ENCODE measurements around the gene STK4. TPM values are rescaled to one million over a fixed set of nuclear protein-coding genes. Genes with fewer than 3 reads are reported as not detected.

Gene STK4
- total RNA-seq, 2 donors from 2014 or later: 26.8 to 32.8 TPM

DNA sequence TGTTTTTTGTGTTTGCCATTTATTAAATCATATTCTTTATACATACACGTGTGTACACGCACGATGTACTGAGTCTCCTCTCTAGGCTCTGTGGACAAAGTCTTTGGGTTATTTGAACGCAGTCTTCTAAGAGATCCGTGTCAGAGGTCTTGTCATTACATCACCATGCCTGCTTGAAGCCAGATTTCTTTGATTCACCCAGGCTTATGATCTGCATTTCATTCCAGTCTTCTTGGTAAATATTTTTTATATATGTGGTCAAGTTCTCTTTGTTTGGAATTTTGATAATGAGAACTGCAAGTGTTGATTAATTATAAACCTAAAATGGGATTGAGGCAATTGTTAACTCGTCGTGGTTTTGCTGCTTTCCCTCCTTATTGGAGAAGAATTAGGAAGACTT, 100.1 kb downstream of the STK4 start:
- ATAC-seq (no peak), DNase-seq (no peak)
- intact Hi-C loops (cut with DNase I, micrococcal nuclease): no loop called here

- ATAC-seq: no peak
- DNase-seq: no peak
- intact Hi-C loops (cut with DNase I, micrococcal nuclease): no loop called here
Measured at GRCh38 chr20:45067087-45067486, 100.8 kb downstream of the STK4 start.

- ATAC-seq (no peak), DNase-seq (no peak)
- intact Hi-C loops (cut with DNase I, micrococcal nuclease): no loop called here
Measured at GRCh38 chr20:45067558-45067957, 101.2 kb downstream of the STK4 start.

- ATAC-seq (no peak), DNase-seq (no peak)
- intact Hi-C loops (cut with DNase I, micrococcal nuclease): no loop called here
Measured at GRCh38 chr20:45069261-45069660, 102.9 kb downstream of the STK4 start.

GRCh38 chr20:45070932-45071632, 104.8 kb downstream of the STK4 start:
- intact Hi-C loops (cut with DNase I, micrococcal nuclease): no loop called here
- no peak for ATAC-seq
- no peak for DNase-seq

GRCh38 chr20:45072066-45072465, 105.8 kb downstream of the STK4 start:
- ATAC-seq: no peak
- no peak for DNase-seq
- intact Hi-C loops (cut with DNase I, micrococcal nuclease): no loop called here

- DNase-seq: no peak
- intact Hi-C loops (cut with DNase I, micrococcal nuclease): no loop called here
- ATAC-seq: no peak
Measured at GRCh38 chr20:45073221-45073620, 106.9 kb downstream of the STK4 start.

GRCh38 chr20:45077559-45077958, 111.2 kb downstream of the STK4 start:
- ATAC-seq (no peak), DNase-seq (no peak)
- intact Hi-C loops (cut with DNase I, micrococcal nuclease): no loop called here

- intact Hi-C loops (cut with DNase I, micrococcal nuclease): no loop called here
- no peak for DNase-seq
- ATAC-seq: no peak
Measured at GRCh38 chr20:45080867-45081624, 114.7 kb downstream of the STK4 start.

GRCh38 chr20:45082468-45082867, 116.2 kb downstream of the STK4 start:
- intact Hi-C loops (cut with DNase I, micrococcal nuclease): no loop called here
- no peak for ATAC-seq

GRCh38 chr20:45083127-45083526, 116.8 kb downstream of the STK4 start:
- ATAC-seq (peak; percentile 72), DNase-seq (no peak)
- intact Hi-C loops (cut with DNase I, micrococcal nuclease): no loop called here

More at GRCh38 chr20:45082468-45082867, 116.2 kb downstream of the STK4 start:
- DNase-seq: no peak

DNA sequence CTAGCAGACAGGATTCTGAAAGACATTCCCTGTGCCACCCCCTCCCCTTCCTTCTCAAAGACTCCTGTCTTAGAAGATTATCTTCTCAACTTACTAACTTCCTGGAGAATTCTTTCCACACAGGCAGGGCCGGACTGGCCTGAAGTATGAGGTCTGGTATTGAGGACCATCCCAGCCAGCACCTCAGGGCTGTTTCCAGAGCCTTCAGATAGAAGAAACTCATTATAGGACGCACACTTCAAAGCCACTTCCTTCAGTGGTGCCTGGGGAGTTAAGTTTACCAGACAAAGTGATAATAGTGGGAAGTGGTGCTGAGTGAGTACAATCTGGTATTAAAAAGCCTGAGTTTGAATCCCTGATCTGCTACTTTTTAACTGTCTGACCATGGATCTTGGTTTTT, 119.0 kb downstream of the STK4 start:
- DNase-seq (no peak), ATAC-seq (no peak)
- intact Hi-C loops (cut with DNase I, micrococcal nuclease): no loop called here

GRCh38 chr20:45085867-45086266, 119.6 kb downstream of the STK4 start:
- ATAC-seq (no peak), DNase-seq (no peak)
- intact Hi-C loops (cut with DNase I, micrococcal nuclease): no loop called here

DNA sequence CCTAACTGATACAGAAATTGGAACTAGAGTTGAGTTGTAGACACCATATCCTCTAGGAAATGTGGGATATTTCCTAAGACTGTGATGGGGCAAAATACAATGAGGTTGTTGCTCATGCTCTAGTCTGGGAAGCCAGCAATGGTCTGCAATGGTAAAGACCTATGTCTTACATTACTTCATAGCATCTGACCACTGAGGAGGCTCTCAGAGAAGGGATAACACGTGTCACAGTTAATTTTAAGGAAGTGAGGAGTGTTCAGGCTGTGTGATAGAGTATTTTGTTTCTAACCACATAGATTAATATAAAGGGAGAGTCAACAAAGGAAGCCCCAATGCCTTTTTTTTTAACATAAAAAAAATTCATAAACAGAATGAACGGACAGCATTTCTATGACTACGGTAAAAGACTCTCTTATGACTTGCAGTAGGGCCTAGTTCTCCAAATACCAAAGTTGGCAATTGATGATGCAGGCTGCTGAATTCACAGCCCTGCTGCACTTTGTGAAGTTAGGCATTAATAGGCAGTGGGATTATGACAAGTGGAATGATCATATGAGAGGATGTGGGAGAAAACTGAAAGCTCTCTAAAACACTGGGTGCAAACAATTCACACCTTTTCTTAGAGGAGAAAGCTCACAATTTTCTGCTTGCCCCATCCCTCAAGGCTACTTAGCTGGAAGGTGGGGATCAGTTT, 120.9 kb downstream of the STK4 start:
- intact Hi-C loops (cut with DNase I, micrococcal nuclease): no loop called here
- no peak for ATAC-seq
- no peak for DNase-seq

DNA sequence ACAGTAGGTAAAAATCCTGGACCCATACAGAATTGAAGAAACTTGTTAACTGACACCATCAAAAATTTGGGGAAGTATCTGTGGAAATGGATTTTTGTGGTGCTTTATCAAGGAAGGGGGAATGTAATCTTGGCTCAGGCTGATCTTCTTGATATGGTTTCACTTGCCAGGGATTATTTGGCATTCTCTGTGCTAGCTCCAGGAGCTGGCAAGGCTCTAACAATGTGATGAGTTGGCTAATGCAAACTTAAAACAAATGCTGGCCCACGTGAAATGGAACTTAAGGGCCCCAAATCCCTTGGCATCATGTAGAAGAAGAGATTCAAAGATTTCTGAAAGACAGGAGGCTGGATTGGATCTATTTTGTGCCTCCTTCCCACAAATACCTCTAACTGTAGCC, 121.5 kb downstream of the STK4 start:
- intact Hi-C loops (cut with DNase I, micrococcal nuclease): no loop called here
- ATAC-seq (no peak), DNase-seq (no peak)

DNA sequence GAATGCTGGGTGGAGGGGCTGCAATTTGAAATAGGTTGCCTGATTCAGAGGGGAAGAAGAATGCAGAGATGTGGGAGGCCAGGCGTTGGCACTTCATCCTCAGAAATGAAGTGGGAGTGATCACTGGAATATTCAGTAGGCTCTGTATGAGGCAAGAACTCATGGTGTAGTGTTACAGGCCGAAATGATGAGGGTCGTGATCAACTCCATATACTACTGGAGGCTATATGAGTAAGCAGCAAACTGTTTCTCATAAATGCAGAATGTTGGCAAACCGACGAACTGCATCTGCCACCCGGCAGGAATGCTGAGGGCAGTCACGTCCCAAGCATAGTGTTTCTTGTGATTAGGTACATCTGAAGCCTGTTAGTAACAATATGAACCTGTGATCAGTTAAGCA, 121.9 kb downstream of the STK4 start:
- intact Hi-C loops (cut with DNase I, micrococcal nuclease): no loop called here
- ATAC-seq (no peak), DNase-seq (no peak)

DNA sequence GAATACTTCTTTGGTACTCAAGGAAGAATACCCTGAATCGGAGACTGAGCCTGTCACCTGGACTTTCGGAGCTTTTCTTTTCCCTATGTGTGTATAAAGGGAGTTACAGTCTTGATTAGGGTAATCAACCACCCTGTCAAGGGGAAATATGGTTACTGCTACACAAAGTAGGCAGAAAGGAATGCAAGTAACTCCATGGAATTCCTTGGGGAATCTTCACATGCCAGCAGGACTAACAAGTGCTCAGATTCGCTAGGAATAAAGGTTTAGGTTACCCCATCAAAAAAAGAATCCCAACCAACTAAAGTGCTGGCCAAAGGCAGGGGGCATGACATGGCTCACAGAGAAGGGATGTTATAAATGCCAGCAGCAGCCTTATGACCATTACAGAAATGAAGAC, 124.2 kb downstream of the STK4 start:
- intact Hi-C loops (cut with DNase I, micrococcal nuclease): loop anchor here (10.0 kb wide), 1 partner anchor 46 kb away; no protein-coding TSS in a partner anchor
- DNase-seq: no peak
- ATAC-seq: no peak

- intact Hi-C loops (cut with DNase I, micrococcal nuclease): loop anchor here (10.0 kb wide), 1 partner anchor 47 kb away; no protein-coding TSS in a partner anchor
- ATAC-seq: no peak
- DNase-seq: no peak
Measured at GRCh38 chr20:45091366-45091765, 125.1 kb downstream of the STK4 start.

DNA sequence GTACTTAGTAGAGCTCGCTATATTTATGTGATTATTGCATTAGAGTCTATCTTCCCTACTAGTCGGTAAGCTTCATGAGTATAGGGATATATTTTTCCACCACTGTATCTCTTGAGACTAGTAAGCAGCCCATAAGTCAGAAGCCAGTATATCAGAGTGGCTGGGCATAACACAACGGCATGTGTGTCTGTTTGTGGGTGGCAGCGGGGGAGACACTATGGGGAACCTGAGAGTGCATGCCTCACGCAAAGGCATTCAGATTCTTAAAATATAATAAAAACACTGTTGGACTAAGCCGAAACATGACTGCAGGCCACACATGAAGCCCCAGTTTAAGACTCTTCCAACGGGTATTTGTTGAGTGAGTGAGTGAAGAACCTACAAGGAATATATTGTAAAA, 126.6 kb downstream of the STK4 start:
- intact Hi-C loops (cut with DNase I, micrococcal nuclease): loop anchor here (10.0 kb wide), 1 partner anchor 48 kb away; no protein-coding TSS in a partner anchor

DNA sequence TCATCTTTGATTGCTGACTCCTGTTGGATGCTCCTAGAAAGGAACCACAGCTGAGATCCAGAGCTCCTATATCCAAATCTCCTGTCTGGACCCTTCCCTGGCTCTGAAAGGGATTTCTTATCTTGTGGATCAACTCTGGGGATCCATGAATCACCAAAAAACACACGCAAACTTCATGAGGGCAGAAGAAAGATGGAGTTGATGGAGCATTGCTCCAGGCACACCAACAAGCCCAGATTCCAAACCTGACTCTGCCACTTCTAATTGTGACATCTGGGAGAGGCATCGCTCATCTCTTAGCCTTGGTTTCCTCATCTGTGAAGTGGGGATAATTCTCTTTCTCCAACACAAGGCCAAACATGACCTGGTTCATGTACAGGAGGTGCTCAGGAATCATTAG, 127.9 kb downstream of the STK4 start:
- DNase-seq (no peak), ATAC-seq (no peak)
- intact Hi-C loops (cut with DNase I, micrococcal nuclease): loop anchor here (10.0 kb wide), 1 partner anchor 49 kb away; no protein-coding TSS in a partner anchor

More for the DNA sequence above, 126.6 kb downstream of the STK4 start:
- ATAC-seq: no peak
- no peak for DNase-seq
